GM10248 (cell line): Measurements from ENCODE around the gene PRDM12.

ENCODE experiments used
- CTCF ChIA-PET: fragments of 300-600 bp; sonication (Branson Sonifier 250); formaldehyde crosslinking; extraction: SDS; loops from one replicate; lab custom pipeline; 2021; ENCODE audit warnings: antibody characterized with exemption; lab: Yijun Ruan, JAX
- POLR2A ChIA-PET: fragments of 350-650 bp; sonication (Branson Sonifier 250); formaldehyde crosslinking; extraction: SDS; loops from one replicate; lab custom pipeline; 2020; ENCODE audit warnings: antibody characterized with exemption; lab: Yijun Ruan, JAX
- DNase-seq: peaks from one replicate; pipeline ENCODE4 v3.0.0; 2012; ENCODE audit errors: extremely low spot score
- CTCF ChIP-seq: IDR thresholded peaks from 2 replicates; pipeline ENCODE4 v1.5.1; 2012; ENCODE audit warnings: mild to moderate bottlenecking, low read depth; ENCODE audit errors: extremely low read depth, missing control alignments, control extremely low read depth

Gene PRDM12

GRCh38 chr9:130627896-130628792 lies 36.2 kb upstream of the PRDM12 start:
- CTCF ChIA-PET = no interaction called here
- TF ChIP-seq CTCF = no peak
- DNase-seq = no peak
- POLR2A ChIA-PET = no interaction called here

- POLR2A ChIA-PET = no interaction called here
- no peak for TF ChIP-seq CTCF
- CTCF ChIA-PET = no interaction called here
Observed at GRCh38 chr9:130629443-130630070, 34.8 kb upstream of the PRDM12 start.

GRCh38 chr9:130630071-130630450 lies 34.3 kb upstream of the PRDM12 start:
- POLR2A ChIA-PET = no interaction called here
- CTCF ChIA-PET = no interaction called here
- no peak for DNase-seq
- TF ChIP-seq CTCF = no peak

More at GRCh38 chr9:130629443-130630070, 34.8 kb upstream of the PRDM12 start:
- no peak for DNase-seq

GRCh38 chr9:130630506-130631330 lies 33.7 kb upstream of the PRDM12 start:
- ChIA-PET CTCF (no interaction called here), POLR2A (no interaction called here)
- no peak for DNase-seq
- TF ChIP-seq CTCF = no peak

GRCh38 chr9:130631331-130632080 lies 32.9 kb upstream of the PRDM12 start:
- no peak for DNase-seq
- CTCF ChIA-PET = no interaction called here
- no peak for TF ChIP-seq CTCF
- POLR2A ChIA-PET = no interaction called here

- ChIA-PET POLR2A (no interaction called here), CTCF (no interaction called here)
- DNase-seq = no peak
- TF ChIP-seq CTCF = no peak
Observed at GRCh38 chr9:130632081-130632710, 32.2 kb upstream of the PRDM12 start.
